ENCODE data around the gene C4orf50.

The C4orf50 gene

DNA sequence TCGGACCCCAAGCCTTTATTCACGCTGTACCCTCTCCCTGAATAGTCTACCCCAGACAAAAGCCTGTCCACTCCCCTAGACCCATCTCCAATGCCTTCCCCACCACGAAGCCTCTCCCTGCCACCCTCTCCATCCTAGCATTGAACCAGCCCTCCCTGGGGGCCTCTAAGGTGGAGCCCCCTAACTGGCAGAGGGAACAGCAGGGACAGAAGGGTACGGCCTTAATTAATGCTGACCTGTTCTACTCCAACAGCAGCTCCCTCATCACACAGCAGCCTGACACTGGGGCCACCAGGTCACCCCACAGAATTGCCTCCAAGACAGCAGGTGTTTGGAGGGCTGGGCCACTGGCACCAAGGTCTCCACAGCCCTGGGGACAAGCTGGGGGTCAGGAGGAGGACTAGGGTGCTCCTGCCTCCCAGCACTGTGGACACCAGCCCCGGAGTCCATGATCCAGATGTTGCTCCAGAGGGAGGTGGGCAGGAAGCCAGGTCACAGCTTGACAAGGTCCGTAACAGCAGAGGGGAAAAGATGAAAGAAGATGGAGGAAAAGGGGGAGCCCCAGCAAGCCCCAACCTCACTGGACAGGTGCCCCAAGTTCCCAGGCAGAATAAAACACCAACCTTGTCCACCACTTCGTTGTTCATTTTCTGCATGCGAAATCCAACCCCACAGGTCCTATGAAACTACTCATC lies 129.1 kb downstream of the C4orf50 start:
- H3K36me3 ChIP-seq (ENCODE audit: control insufficient read depth, insufficient read depth, low read length): no peaks in the 10 kb centered on the region
- H3K27ac ChIP-seq (ENCODE audit: insufficient read depth, low read depth, low read length, poor library complexity, severe bottlenecking): no peak overlapping the region
- peaks cover 55% of the 10 kb centered on the region for H3K27me3 ChIP-seq (ENCODE audit: control insufficient read depth, insufficient read depth, low read length, poor library complexity, severe bottlenecking)
- peaks cover 9% of the 10 kb centered on the region for H3K4me1 ChIP-seq (ENCODE audit: control insufficient read depth, insufficient read depth, low read length)
- no peaks in the 10 kb centered on the region for H3K9me3 ChIP-seq (ENCODE audit: control insufficient read depth, low read length)
- WGBS, 2 experiments: 35 to 40% methylated on average over 8 of the region's 8 CpGs
- H3K4me3 ChIP-seq (ENCODE audit: insufficient read depth, low read depth, low read length): peak overlapping the region; percentile 56

- no peaks in the 10 kb centered on the region for H3K36me3 ChIP-seq (ENCODE audit: control insufficient read depth, insufficient read depth, low read length)
- no peaks in the 10 kb centered on the region for H3K9me3 ChIP-seq (ENCODE audit: control insufficient read depth, low read length)
- peaks cover 48% of the 10 kb centered on the region for H3K27me3 ChIP-seq (ENCODE audit: control insufficient read depth, insufficient read depth, low read length, poor library complexity, severe bottlenecking)
- H3K27ac ChIP-seq (ENCODE audit: insufficient read depth, low read depth, low read length, poor library complexity, severe bottlenecking): no peak overlapping the region
- peaks cover 9% of the 10 kb centered on the region for H3K4me1 ChIP-seq (ENCODE audit: control insufficient read depth, insufficient read depth, low read length)
- 0 to 1% methylated on average over 76 to 80 of the region's 81 CpGs for WGBS, 2 experiments
- peak overlapping the region; percentile 56 for H3K4me3 ChIP-seq (ENCODE audit: insufficient read depth, low read depth, low read length)
These were observed 129.8 kb downstream of the C4orf50 start for GRCh38 chr4:5888222-5889001.

GRCh38 chr4:5887361-5888221 lies 130.6 kb downstream of the C4orf50 start:
- no peak overlapping the region for H3K27ac ChIP-seq (ENCODE audit: insufficient read depth, low read depth, low read length, poor library complexity, severe bottlenecking)
- no peaks in the 10 kb centered on the region for H3K36me3 ChIP-seq (ENCODE audit: control insufficient read depth, insufficient read depth, low read length)
- peaks cover 9% of the 10 kb centered on the region for H3K4me1 ChIP-seq (ENCODE audit: control insufficient read depth, insufficient read depth, low read length)
- H3K9me3 ChIP-seq (ENCODE audit: control insufficient read depth, low read length): no peaks in the 10 kb centered on the region
- WGBS, 2 experiments: 0% methylated on average over 68 to 70 of the region's 70 CpGs
- H3K27me3 ChIP-seq (ENCODE audit: control insufficient read depth, insufficient read depth, low read length, poor library complexity, severe bottlenecking): peaks cover 40% of the 10 kb centered on the region
- peak overlapping the region; percentile 56 for H3K4me3 ChIP-seq (ENCODE audit: insufficient read depth, low read depth, low read length)

DNA sequence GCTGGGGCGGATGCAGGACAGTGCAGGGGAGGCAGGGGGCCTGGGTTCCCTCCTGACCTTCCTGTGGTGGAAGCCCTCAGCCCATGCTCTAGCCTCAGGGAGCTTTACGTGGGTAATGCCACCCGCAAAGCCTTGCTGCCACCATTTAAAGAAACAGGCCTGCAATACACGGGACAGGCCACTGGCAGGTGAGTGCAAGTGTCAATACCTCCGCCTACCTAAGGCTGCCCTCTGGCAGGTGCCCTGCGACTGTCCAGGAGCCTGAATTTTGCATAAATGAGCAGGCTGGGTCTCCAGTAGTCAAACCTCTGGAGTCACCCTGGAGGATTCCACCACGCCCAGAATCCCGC lies 131.2 kb downstream of the C4orf50 start:
- Histone ChIP-seq H3K27ac (ENCODE audit: insufficient read depth, low read depth, low read length, poor library complexity, severe bottlenecking) (no peak overlapping the region), H3K4me1 (ENCODE audit: control insufficient read depth, insufficient read depth, low read length) (peaks cover 9% of the 10 kb centered on the region), H3K9me3 (ENCODE audit: control insufficient read depth, low read length) (no peaks in the 10 kb centered on the region), H3K36me3 (ENCODE audit: control insufficient read depth, insufficient read depth, low read length) (no peaks in the 10 kb centered on the region), H3K4me3 (ENCODE audit: insufficient read depth, low read depth, low read length) (peak overlapping the region; percentile 56), H3K27me3 (ENCODE audit: control insufficient read depth, insufficient read depth, low read length, poor library complexity, severe bottlenecking) (peaks cover 34% of the 10 kb centered on the region)
- 20 to 24% methylated on average over 8 of the region's 8 CpGs for WGBS, 2 experiments

GRCh38 chr4:5885733-5886132 lies 132.5 kb downstream of the C4orf50 start:
- Histone ChIP-seq H3K36me3 (ENCODE audit: control insufficient read depth, insufficient read depth, low read length) (no peaks in the 10 kb centered on the region), H3K4me3 (ENCODE audit: insufficient read depth, low read depth, low read length) (no peak overlapping the region), H3K9me3 (ENCODE audit: control insufficient read depth, low read length) (no peaks in the 10 kb centered on the region), H3K27me3 (ENCODE audit: control insufficient read depth, insufficient read depth, low read length, poor library complexity, severe bottlenecking) (peaks cover 22% of the 10 kb centered on the region), H3K4me1 (ENCODE audit: control insufficient read depth, insufficient read depth, low read length) (peaks cover 9% of the 10 kb centered on the region), H3K27ac (ENCODE audit: insufficient read depth, low read depth, low read length, poor library complexity, severe bottlenecking) (no peak overlapping the region)
- 83 to 87% methylated on average over 3 of the region's 3 CpGs for WGBS, 2 experiments

DNA sequence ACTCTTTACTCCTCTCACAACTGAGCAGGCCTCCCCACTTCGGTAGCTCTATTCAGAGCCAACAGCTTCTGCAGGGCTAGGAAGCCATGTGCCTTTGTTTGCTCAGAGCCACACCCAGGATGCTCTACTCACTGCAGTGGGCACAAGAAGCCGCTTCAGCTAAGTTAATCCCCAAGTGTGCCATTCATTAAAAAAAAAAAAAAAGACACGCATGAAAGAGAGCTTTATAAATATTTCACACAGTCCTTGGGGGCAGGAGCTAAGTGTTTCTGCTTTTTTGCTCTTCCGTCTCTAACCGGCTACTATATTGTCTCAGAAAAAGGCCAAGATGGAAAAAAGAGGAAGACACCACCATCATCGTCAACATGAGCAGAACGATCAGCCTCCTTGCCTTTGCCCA lies 133.4 kb downstream of the C4orf50 start:
- Histone ChIP-seq H3K36me3 (ENCODE audit: control insufficient read depth, insufficient read depth, low read length) (no peaks in the 10 kb centered on the region), H3K27me3 (ENCODE audit: control insufficient read depth, insufficient read depth, low read length, poor library complexity, severe bottlenecking) (peaks cover 13% of the 10 kb centered on the region), H3K4me1 (ENCODE audit: control insufficient read depth, insufficient read depth, low read length) (peaks cover 9% of the 10 kb centered on the region), H3K27ac (ENCODE audit: insufficient read depth, low read depth, low read length, poor library complexity, severe bottlenecking) (no peak overlapping the region), H3K9me3 (ENCODE audit: control insufficient read depth, low read length) (no peaks in the 10 kb centered on the region), H3K4me3 (ENCODE audit: insufficient read depth, low read depth, low read length) (no peak overlapping the region)
- 89 to 90% methylated on average over 7 of the region's 7 CpGs for WGBS, 2 experiments

DNA sequence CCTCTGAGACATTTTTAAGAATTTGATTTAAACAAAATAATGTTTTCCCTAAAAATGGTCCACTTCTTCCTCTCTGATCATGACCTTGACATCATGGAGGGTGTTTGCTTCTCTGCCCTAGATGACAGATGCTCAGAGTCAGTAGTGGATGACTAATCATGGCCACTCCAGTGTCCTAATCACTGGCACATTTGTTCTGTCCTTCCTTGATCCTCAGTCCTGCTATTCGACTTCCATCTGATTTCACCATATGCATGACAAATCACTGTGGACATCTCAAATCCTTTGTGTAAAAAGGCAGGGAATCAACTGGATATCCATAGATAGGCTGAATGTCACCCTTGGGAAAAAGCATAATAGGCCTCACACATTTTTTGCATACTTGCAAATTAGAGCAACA lies 134.3 kb downstream of the C4orf50 start:
- no peaks in the 10 kb centered on the region for H3K9me3 ChIP-seq (ENCODE audit: control insufficient read depth, low read length)
- H3K27ac ChIP-seq (ENCODE audit: insufficient read depth, low read depth, low read length, poor library complexity, severe bottlenecking): no peak overlapping the region
- H3K4me1 ChIP-seq (ENCODE audit: control insufficient read depth, insufficient read depth, low read length): peaks cover 3% of the 10 kb centered on the region
- 93 to 94% methylated on average over 1 of the region's 1 CpG for WGBS, 2 experiments
- peaks cover 4% of the 10 kb centered on the region for H3K27me3 ChIP-seq (ENCODE audit: control insufficient read depth, insufficient read depth, low read length, poor library complexity, severe bottlenecking)
- no peak overlapping the region for H3K4me3 ChIP-seq (ENCODE audit: insufficient read depth, low read depth, low read length)
- H3K36me3 ChIP-seq (ENCODE audit: control insufficient read depth, insufficient read depth, low read length): no peaks in the 10 kb centered on the region

DNA sequence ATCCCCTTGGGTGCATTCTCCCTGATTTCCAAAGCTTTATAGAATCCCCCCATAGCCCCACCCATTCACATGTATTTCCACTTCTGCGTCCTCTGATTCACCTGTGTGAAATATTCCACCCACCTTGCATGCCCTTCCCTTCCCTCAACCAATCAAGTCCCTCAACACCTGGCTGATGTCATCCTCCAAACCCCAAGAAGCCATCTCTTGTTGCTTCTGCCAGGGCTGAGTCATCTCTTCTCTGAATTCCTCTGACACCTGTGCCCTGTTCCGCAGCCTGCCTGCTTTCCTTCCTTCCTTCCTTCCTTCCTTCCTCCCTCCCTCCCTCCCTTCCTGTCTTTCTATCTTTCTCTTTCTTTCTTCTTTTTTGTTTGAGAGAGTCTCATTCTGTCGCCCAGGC lies 135.3 kb downstream of the C4orf50 start:
- Histone ChIP-seq H3K27ac (ENCODE audit: insufficient read depth, low read depth, low read length, poor library complexity, severe bottlenecking) (no peak overlapping the region), H3K27me3 (ENCODE audit: control insufficient read depth, insufficient read depth, low read length, poor library complexity, severe bottlenecking) (no peaks in the 10 kb centered on the region), H3K36me3 (ENCODE audit: control insufficient read depth, insufficient read depth, low read length) (no peaks in the 10 kb centered on the region), H3K4me1 (ENCODE audit: control insufficient read depth, insufficient read depth, low read length) (no peaks in the 10 kb centered on the region), H3K4me3 (ENCODE audit: insufficient read depth, low read depth, low read length) (no peak overlapping the region), H3K9me3 (ENCODE audit: control insufficient read depth, low read length) (no peaks in the 10 kb centered on the region)
- WGBS, 2 experiments: 83 to 84% methylated on average over 3 of the region's 3 CpGs

GRCh38 chr4:5881340-5881739 lies 136.9 kb downstream of the C4orf50 start:
- Histone ChIP-seq H3K27me3 (ENCODE audit: control insufficient read depth, insufficient read depth, low read length, poor library complexity, severe bottlenecking) (no peaks in the 10 kb centered on the region), H3K4me1 (ENCODE audit: control insufficient read depth, insufficient read depth, low read length) (peaks cover 5% of the 10 kb centered on the region), H3K36me3 (ENCODE audit: control insufficient read depth, insufficient read depth, low read length) (no peaks in the 10 kb centered on the region), H3K9me3 (ENCODE audit: control insufficient read depth, low read length) (no peaks in the 10 kb centered on the region), H3K4me3 (ENCODE audit: insufficient read depth, low read depth, low read length) (no peak overlapping the region), H3K27ac (ENCODE audit: insufficient read depth, low read depth, low read length, poor library complexity, severe bottlenecking) (no peak overlapping the region)
- 44 to 45% methylated on average over 4 of the region's 4 CpGs for WGBS, 2 experiments

DNA sequence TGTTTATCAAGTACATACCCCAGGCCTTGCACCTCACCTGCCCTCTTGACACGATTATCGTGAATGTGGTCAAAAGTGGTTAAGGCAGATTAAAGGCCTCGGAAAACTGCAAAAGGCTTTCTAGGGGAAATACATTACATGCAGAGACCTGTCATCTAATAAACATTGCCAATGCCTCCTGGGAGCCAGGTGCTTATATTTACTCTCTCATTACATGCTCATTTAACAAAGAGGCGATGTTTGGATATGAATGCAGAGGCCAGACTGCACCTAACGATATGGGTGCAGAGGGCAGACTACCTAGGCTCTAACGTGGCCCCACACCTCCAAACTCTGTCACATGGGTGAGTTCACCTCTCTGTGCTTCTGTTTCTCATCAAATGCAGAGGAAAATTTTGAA lies 139.9 kb downstream of the C4orf50 start:
- H3K36me3 ChIP-seq (ENCODE audit: control insufficient read depth, insufficient read depth, low read length): no peaks in the 10 kb centered on the region
- WGBS, 2 experiments: 94 to 95% methylated on average over 6 of the region's 6 CpGs
- H3K9me3 ChIP-seq (ENCODE audit: control insufficient read depth, low read length): no peaks in the 10 kb centered on the region
- H3K4me1 ChIP-seq (ENCODE audit: control insufficient read depth, insufficient read depth, low read length): peaks cover 14% of the 10 kb centered on the region
- no peaks in the 10 kb centered on the region for H3K27me3 ChIP-seq (ENCODE audit: control insufficient read depth, insufficient read depth, low read length, poor library complexity, severe bottlenecking)
- no peak overlapping the region for H3K4me3 ChIP-seq (ENCODE audit: insufficient read depth, low read depth, low read length)
- no peak overlapping the region for H3K27ac ChIP-seq (ENCODE audit: insufficient read depth, low read depth, low read length, poor library complexity, severe bottlenecking)

Measured in ectodermal cell (in vitro differentiated cells).